ENCODE data around the gene SMARCD2. TPM values are rescaled to one million over a fixed set of nuclear protein-coding genes. Genes with fewer than 3 reads are reported as not detected.
A peak's percentile ranks its signal among the peaks of the same experiment; 100 is the strongest.

The SMARCD2 gene
- total RNA-seq, 1 donor from 2014 or later: 120 TPM

DNA sequence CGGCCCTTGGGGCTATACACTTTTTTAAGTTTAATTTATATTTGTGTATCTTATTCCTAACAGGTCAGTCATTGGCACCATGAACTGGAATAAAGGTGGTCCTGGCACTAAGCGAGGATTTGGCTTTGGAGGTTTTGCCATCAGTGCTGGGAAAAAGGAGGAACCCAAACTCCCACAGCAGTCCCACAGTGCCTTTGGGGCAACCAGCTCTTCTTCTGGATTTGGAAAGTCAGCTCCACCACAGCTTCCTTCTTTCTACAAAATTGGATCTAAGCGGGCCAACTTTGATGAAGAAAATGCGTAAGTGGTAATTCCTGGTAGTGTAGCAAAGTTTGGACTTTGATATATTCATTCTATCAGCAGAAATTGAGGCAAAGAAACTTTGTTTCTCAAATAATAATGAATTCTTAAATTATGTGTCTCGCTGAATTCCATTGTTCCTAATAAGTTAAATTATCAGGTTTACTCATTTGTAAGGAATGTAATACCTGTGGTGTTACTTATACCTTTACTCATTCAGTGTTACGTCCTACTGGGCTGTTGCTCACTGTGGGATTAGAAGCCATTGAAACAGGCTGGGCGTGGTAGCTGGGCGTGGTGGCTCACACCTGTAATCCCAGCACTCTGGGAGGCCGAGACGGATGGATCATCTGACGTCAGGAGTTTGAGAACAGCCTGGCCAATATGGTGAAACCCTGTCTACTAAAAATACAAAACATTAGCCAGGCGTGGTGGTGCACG lies 55.3 kb downstream of the SMARCD2 start:
- Mint-ChIP-seq H3K4me1 (peaks cover 23% of the 10 kb centered on the region), H3K4me3 (no peak overlapping the region), H3K27ac (no peak overlapping the region), H3K36me3 (ENCODE audit: low read depth) (peaks cover 48% of the 10 kb centered on the region), H3K9me3 (no peaks in the 10 kb centered on the region), H3K27me3 (no peaks in the 10 kb centered on the region)
- DNase-seq: no peak
- intact Hi-C loops (cut with micrococcal nuclease): no loop called here

DNA sequence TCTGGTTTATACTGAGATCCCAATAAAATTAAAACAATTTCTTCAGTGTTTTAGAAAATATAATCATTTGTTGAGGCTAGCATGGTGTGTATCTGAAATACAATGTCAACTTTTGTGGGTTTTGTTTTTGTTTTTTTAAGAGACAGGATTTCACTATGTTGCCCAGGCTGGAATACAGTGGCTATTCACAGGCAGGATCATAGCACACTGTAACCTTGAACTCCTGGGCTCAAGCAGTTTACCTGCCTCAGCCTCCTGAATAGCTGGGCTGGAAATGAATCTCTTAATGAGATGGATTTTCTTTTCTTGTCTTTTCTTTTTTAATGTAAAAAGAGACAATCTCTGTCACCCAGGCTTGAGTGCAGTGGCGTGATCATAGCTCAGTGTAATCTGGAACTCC lies 56.4 kb downstream of the SMARCD2 start:
- Mint-ChIP-seq H3K4me3 (no peak overlapping the region), H3K27me3 (no peaks in the 10 kb centered on the region), H3K27ac (no peak overlapping the region), H3K9me3 (no peaks in the 10 kb centered on the region), H3K4me1 (peaks cover 26% of the 10 kb centered on the region), H3K36me3 (ENCODE audit: low read depth) (peaks cover 49% of the 10 kb centered on the region)
- no peak for DNase-seq
- intact Hi-C loops (cut with micrococcal nuclease): no loop called here

DNA sequence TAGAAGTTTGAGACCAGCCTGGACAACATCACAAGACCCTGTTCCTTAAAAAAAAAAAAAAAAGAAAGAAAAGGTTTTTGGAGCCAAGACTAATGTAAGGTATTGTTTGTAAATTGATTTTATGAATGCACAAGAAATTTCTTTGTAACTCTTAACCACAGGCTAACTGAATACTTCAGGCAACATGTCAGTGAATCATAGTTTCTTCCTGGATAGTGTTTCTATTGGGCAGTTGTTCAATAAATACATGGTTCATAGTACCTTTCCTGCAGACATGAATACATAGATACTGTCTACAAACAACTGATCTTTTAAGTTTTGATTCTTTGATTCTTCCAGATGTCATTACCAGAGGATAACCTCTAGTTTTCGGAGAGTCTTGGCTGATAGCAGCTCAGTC lies 56.9 kb downstream of the SMARCD2 start:
- Mint-ChIP-seq H3K9me3 (no peaks in the 10 kb centered on the region), H3K27me3 (no peaks in the 10 kb centered on the region), H3K4me3 (no peak overlapping the region), H3K36me3 (ENCODE audit: low read depth) (peaks cover 54% of the 10 kb centered on the region), H3K4me1 (peaks cover 32% of the 10 kb centered on the region), H3K27ac (peak overlapping the region; percentile 20)
- no peak for DNase-seq
- intact Hi-C loops (cut with micrococcal nuclease): no loop called here

DNA sequence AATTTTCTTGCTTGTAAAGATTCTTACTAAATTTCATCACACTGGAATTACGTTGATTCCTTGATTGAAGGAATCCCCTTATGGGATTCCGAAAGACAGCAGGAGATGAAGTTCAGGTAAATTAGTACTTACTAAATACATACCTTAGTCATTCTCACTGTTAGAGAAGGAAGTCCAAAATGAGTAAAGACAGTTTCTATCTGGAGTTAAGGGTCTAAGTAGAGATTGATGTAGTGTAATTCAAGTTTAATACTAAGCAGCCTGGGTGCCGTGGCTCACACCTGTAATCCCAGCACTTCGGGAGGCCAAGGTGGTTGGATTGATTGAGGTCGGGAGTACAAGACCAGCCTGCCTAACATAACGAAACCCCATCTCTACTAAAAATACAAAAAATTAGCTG lies 59.0 kb downstream of the SMARCD2 start:
- H3K27me3 Mint-ChIP-seq: no peaks in the 10 kb centered on the region
- no peaks in the 10 kb centered on the region for H3K9me3 Mint-ChIP-seq
- H3K4me3 Mint-ChIP-seq: peak overlapping the region; percentile 19
- H3K4me1 Mint-ChIP-seq: peaks cover 39% of the 10 kb centered on the region
- intact Hi-C loops (cut with micrococcal nuclease): no loop called here
- peak overlapping the region; percentile 37 for H3K27ac Mint-ChIP-seq
- peaks cover 55% of the 10 kb centered on the region for H3K36me3 Mint-ChIP-seq (ENCODE audit: low read depth)
- no peak for DNase-seq

Other genes with a start within 250 kb of the SMARCD2 start
- gene TACO1, start 241.8 kb downstream of the SMARCD2 start, total RNA-seq: 27.4 and 27.9 TPM in 2 replicates
- 26.2 and 26.7 TPM in 2 replicates for gene MAP3K3, start 220.3 kb downstream of the SMARCD2 start, total RNA-seq
- 202 and 204 TPM in 2 replicates for gene LIMD2, start 142.6 kb downstream of the SMARCD2 start, total RNA-seq
- 50.4 and 54.6 TPM in 2 replicates for gene STRADA, start 100.9 kb downstream of the SMARCD2 start, total RNA-seq
- 81.8 and 82.9 TPM in 2 replicates for gene CCDC47, start 69.1 kb downstream of the SMARCD2 start, total RNA-seq
- 145 and 146 TPM in 2 replicates for gene DDX42, start 68.5 kb downstream of the SMARCD2 start, total RNA-seq
- 189 and 199 TPM in 2 replicates for gene PSMC5, start 15.3 kb downstream of the SMARCD2 start, total RNA-seq
- gene FTSJ3, start 15.0 kb downstream of the SMARCD2 start, total RNA-seq: 99.6 and 100 TPM in 2 replicates
- gene CSH2, start 31.0 kb upstream of the SMARCD2 start, total RNA-seq: not detected in 2 replicates
- gene GH2, start 39.3 kb upstream of the SMARCD2 start, total RNA-seq: not detected in 2 replicates
- not detected in 2 replicates for gene CSH1, start 53.9 kb upstream of the SMARCD2 start, total RNA-seq
- gene CSHL1, start 68.6 kb upstream of the SMARCD2 start, total RNA-seq: not detected in 2 replicates
- gene GH1, start 76.2 kb upstream of the SMARCD2 start, total RNA-seq: not detected in 2 replicates
- 24.4 and 29.2 TPM in 2 replicates for gene CD79B, start 89.6 kb upstream of the SMARCD2 start, total RNA-seq
- 0.05 and 0.40 TPM in 2 replicates for gene SCN4A, start 130.2 kb upstream of the SMARCD2 start, total RNA-seq
- 0.12 and 0.47 TPM in 2 replicates for gene PRR29, start 155.7 kb upstream of the SMARCD2 start, total RNA-seq
- gene ICAM2, start 177.9 kb upstream of the SMARCD2 start, total RNA-seq: 62.2 TPM in 2 replicates

Measured in activated CD4-positive, alpha-beta T cell treated with anti-CD3 and anti-CD28 coated beads, Interleukin-2, amount 10 ng/mL, durations not matched to agents 24 days and 14 days (primary cell).